Endothelial cell of umbilical vein (primary cell): ENCODE data around the gene TRAPPC3. TPM values are rescaled to one million over a fixed set of nuclear protein-coding genes. Genes with fewer than 3 reads are reported as not detected.

Source experiments
- BruUV-seq: library from RNA; stranded (reverse); fragments of 400-500 nt; replicated peaks from 2 replicates; lab custom pipeline; 2021; lab: Mats Ljungman, UMichigan
- CTCF ChIA-PET: fragments of 300-600, 350-600 bp; sonication (Branson Sonifier 250); formaldehyde crosslinking; loops from one replicate; lab custom pipeline; 2021; ENCODE audit warnings: antibody characterized with exemption, inconsistent platforms; lab: Charles Lee
- POLR2A ChIA-PET: fragments of 300-600, 350-600 bp; sonication (Branson Sonifier 250); formaldehyde crosslinking; loops from one replicate; lab custom pipeline; 2021; ENCODE audit warnings: antibody characterized with exemption, inconsistent platforms; lab: Charles Lee
- DNase-seq: peaks from one replicate; pipeline ENCODE4 v3.0.0-alpha.2; 2011; ENCODE audit warnings: low read depth, low spot score
- FAIRE-seq: peaks from 2 replicates; lab custom pipeline; 2011; peaks lifted over from hg19 to GRCh38; lab: Jason Lieb, UNC
- H2AFZ ChIP-seq: 2 replicates; pipeline ENCODE4 v1.6.0; 2012; ENCODE audit warnings: low read depth, low read length, control low read depth, inconsistent platforms
- H3K27ac ChIP-seq: 2 replicates; pipeline ENCODE4 v1.5.1; 2011; ENCODE audit warnings: low read depth, mild to moderate bottlenecking, control low read depth, low read length, moderate library complexity; ENCODE audit not compliant: insufficient read depth
- H3K27me3 ChIP-seq, 2 experiments: 2 replicates each; pipeline versions ENCODE4 v1.6.0 to v1.6.1; 2011; ENCODE audit warnings: low read length in 2 of 2, mixed read lengths in 1 of 2; ENCODE audit not compliant: control insufficient read depth in 2 of 2, insufficient read depth in 2 of 2
- H3K36me3 ChIP-seq, 2 experiments: 2 replicates in 1 of 2; 3 replicates in 1 of 2; pipeline ENCODE4 v1.5.1; 2011; ENCODE audit warnings: low read length in 2 of 2, mild to moderate bottlenecking in 1 of 2, moderate library complexity in 1 of 2; ENCODE audit not compliant: control insufficient read depth in 2 of 2, insufficient read depth in 2 of 2; ENCODE audit errors: extremely low read depth in 1 of 2
- H3K4me1 ChIP-seq: 3 replicates; pipeline ENCODE4 v1.5.1; 2011; ENCODE audit warnings: mild to moderate bottlenecking, low read length; ENCODE audit not compliant: control insufficient read depth, insufficient read depth; ENCODE audit errors: extremely low read depth
- H3K4me2 ChIP-seq: 2 replicates; pipeline ENCODE4 v1.6.1; 2011; ENCODE audit warnings: low read length, control low read depth, mixed read lengths; ENCODE audit not compliant: insufficient read depth
- H3K4me3 ChIP-seq, 3 experiments: fragments of 200-600 bp in 1 of 3; sonication (generic), shearing (Covaris generic) in 1 of 3; replicated peaks in 1 of 3; 2 replicates each; pipeline ENCODE4 v1.5.1; 2011 to 2016; ENCODE audit warnings: control low read depth in 3 of 3, low read length in 3 of 3, mild to moderate bottlenecking in 2 of 3, inconsistent platforms in 1 of 3, low read depth in 1 of 3, moderate library complexity in 1 of 3; ENCODE audit not compliant: insufficient read depth in 1 of 3
- H3K79me2 ChIP-seq: 2 replicates; pipeline ENCODE4 v1.6.0; 2012; ENCODE audit warnings: low read length, inconsistent platforms; ENCODE audit not compliant: control insufficient read depth, insufficient read depth
- H3K9ac ChIP-seq: replicated peaks from 2 replicates; pipeline ENCODE3; 2011; ENCODE audit warnings: low read length, control low read depth; ENCODE audit not compliant: insufficient read depth; ENCODE audit errors: extremely low read depth
- H3K9me1 ChIP-seq: replicated peaks from 3 replicates; pipeline ENCODE4 v1.6.0; 2011; ENCODE audit warnings: mild to moderate bottlenecking, low read length; ENCODE audit not compliant: control insufficient read depth, insufficient read depth; ENCODE audit errors: extremely low read depth
- H3K9me3 ChIP-seq: replicated peaks from 2 replicates; pipeline ENCODE4 v1.5.1; 2012; ENCODE audit warnings: low read length, inconsistent platforms; ENCODE audit not compliant: control insufficient read depth, insufficient read depth
- H4K20me1 ChIP-seq: replicated peaks from 2 replicates; pipeline ENCODE3; 2011; ENCODE audit warnings: mild to moderate bottlenecking, low read length; ENCODE audit not compliant: control insufficient read depth, insufficient read depth; ENCODE audit errors: extremely low read depth
- CTCF ChIP-seq, 2 donors: IDR thresholded peaks; 1 replicate in 1 of 2; 2 replicates in 1 of 2; pipeline ENCODE4 v1.5.1; 2011; ENCODE audit warnings: low read length in 2 of 2, mild to moderate bottlenecking in 2 of 2, moderate library complexity in 2 of 2, control low read depth in 1 of 2, inconsistent platforms in 1 of 2, low read depth in 1 of 2; ENCODE audit not compliant: insufficient read depth in 1 of 2; ENCODE audit errors: extremely low read depth in 1 of 2
- EZH2 ChIP-seq: IDR thresholded peaks from 2 replicates; pipeline ENCODE4 v1.6.1; 2012; ENCODE audit warnings: borderline replicate concordance, low read depth, mild to moderate bottlenecking, moderate library complexity, low read length, inconsistent platforms; ENCODE audit not compliant: severe bottlenecking
- FOS ChIP-seq: IDR thresholded peaks from 2 replicates; pipeline ENCODE4 v1.6.1; 2011; ENCODE audit warnings: mild to moderate bottlenecking, low read length, moderate library complexity, borderline replicate concordance; ENCODE audit not compliant: insufficient read depth
- GATA2 ChIP-seq: IDR thresholded peaks from 2 replicates; pipeline ENCODE4 v1.7.0; 2011; ENCODE audit warnings: low read depth, mild to moderate bottlenecking, moderate library complexity, mixed read lengths, low read length; ENCODE audit not compliant: insufficient read length, insufficient read depth
- JUN ChIP-seq: IDR thresholded peaks from 2 replicates; pipeline ENCODE4 v1.6.1; 2011; ENCODE audit warnings: borderline replicate concordance, low read depth; ENCODE audit not compliant: insufficient read length, insufficient read depth
- MAX ChIP-seq: IDR thresholded peaks from 2 replicates; pipeline ENCODE4 v1.6.1; 2011; ENCODE audit not compliant: insufficient read depth, insufficient read length
- MYC ChIP-seq: IDR thresholded peaks from one replicate; pipeline ENCODE4 v1.6.1; 2011; ENCODE audit warnings: mild to moderate bottlenecking, low read depth, low read length
- POLR2A ChIP-seq: IDR thresholded peaks from 2 replicates; pipeline ENCODE4 v1.6.1; 2012; ENCODE audit warnings: low read depth, mild to moderate bottlenecking, control low read depth, low read length
- POLR2AphosphoS5 ChIP-seq: IDR thresholded peaks from 2 replicates; pipeline ENCODE4 v1.6.1; 2012; ENCODE audit warnings: low read depth, mild to moderate bottlenecking, control low read depth, low read length, moderate library complexity; ENCODE audit not compliant: insufficient read depth
- dilution Hi-C: fragments of 300-500 bp; cut with MboI; formaldehyde crosslinking; loops from one replicate; pipeline ENCODE4 v1.15.0; 2019; ENCODE audit warnings: low sequenced_read_pairs; ENCODE audit not compliant: extremely low pct_ligation_motif_present
- intact Hi-C: fragments of 100-400 bp; cut with micrococcal nuclease; formaldehyde crosslinking; loops from one replicate; pipeline ENCODE4 v1.10.0; 2022
- polyA plus RNA-seq, 4 experiments: library from polyadenylated mRNA; depleted of rRNA in 3 of 4; stranded (reverse) in 3 of 4; unstranded in 1 of 4; fragments of >200 nt; gene quantifications; 2 replicates each; pipeline versions ENCODE4 v1.2.1 to v1.2.3, GENCODE V29; 2011 to 2012; ENCODE audit warnings: missing spikeins in 1 of 4
- total RNA-seq: library from RNA; stranded (reverse); gene quantifications from 2 replicates; pipeline ENCODE4 v1.2.3, GENCODE V29; 2021

The TRAPPC3 gene
- total and polyA plus RNA-seq, 2 donors (not counting 3 experiments of a cell fraction or from before 2014, with no cell fraction given) = 93.4 to 125 TPM

- no peak overlapping the region for H3K4me2 ChIP-seq
- intact Hi-C loops (no loop called here), dilution Hi-C loops (no loop called here)
- DNase-seq (no peak), FAIRE-seq (no peak)
- H3K36me3 ChIP-seq = no peaks in the 10 kb centered on the region
- H3K9me1 ChIP-seq = no peaks in the 10 kb centered on the region
- no peaks in the 10 kb centered on the region for H3K9me3 ChIP-seq
- H3K4me3 ChIP-seq = no peak overlapping the region
- no peaks in the 10 kb centered on the region for H4K20me1 ChIP-seq
- BruUV-seq = no TSS peak
- ChIA-PET POLR2A (no interaction called here), CTCF (interaction anchor here (0.6 to 2.1 kb wide), 2 partner anchors 13 to 327 kb away, joined by 3 to 11 read pairs; no protein-coding TSS in a partner anchor)
- H3K79me2 ChIP-seq = no peaks in the 10 kb centered on the region
- H3K9ac ChIP-seq = no peak overlapping the region
- H3K27ac ChIP-seq = no peak overlapping the region
- no peak for TF ChIP-seq POLR2A
- TF ChIP-seq FOS = no peak
- TF ChIP-seq JUN = no peak
- TF ChIP-seq CTCF (IDR thresholded peaks at IDR 0.05; ENCODE audit: extremely low read depth in 1 of 2, insufficient read depth in 1 of 2, low read depth in 1 of 2, low read length in 2 of 2) = no peak
- TF ChIP-seq MYC = no peak
- no peak for TF ChIP-seq POLR2AphosphoS5
- no peak for TF ChIP-seq MAX
- no peak for TF ChIP-seq GATA2
- no peak for TF ChIP-seq EZH2
- H3K4me1 ChIP-seq = no peaks in the 10 kb centered on the region
- peaks cover 5 to 9% of the 10 kb centered on the region in 2 experiments for H3K27me3 ChIP-seq
- H2AFZ ChIP-seq = no peak overlapping the region
These were observed 26.9 kb downstream of the TRAPPC3 start for GRCh38 chr1:36122062-36123030.
